IMR-90 (cell line): ENCODE results near the gene DPEP3. TPM values are rescaled to one million over a fixed set of nuclear protein-coding genes. Genes with fewer than 3 reads are reported as not detected.

Experiments
- ATAC-seq: fragments of 200-7000 bp; cut with Tn5 transposase; 2 replicates; pipeline ENCODE4 v1.9.1; 2020; ENCODE audit warnings: low read depth, mild to moderate bottlenecking, moderate library complexity
- BruUV-seq: library from RNA; stranded (reverse); fragments of 400-500 nt; replicated peaks from 2 replicates; lab custom pipeline; 2021; lab: Mats Ljungman, UMichigan
- CTCF ChIA-PET: fragments of 300-600 bp; formaldehyde crosslinking; extraction: SDS; loops from one replicate; lab custom pipeline; 2021; ENCODE audit warnings: antibody characterized with exemption; lab: Yijun Ruan, JAX
- POLR2A ChIA-PET: fragments of 300-600 bp; sonication (Branson Sonifier 250); formaldehyde crosslinking; loops from one replicate; lab custom pipeline; 2022; ENCODE audit warnings: antibody characterized with exemption; ENCODE audit not compliant: unreplicated experiment; lab: Charles Lee
- DNase-seq: peaks from one replicate; pipeline ENCODE4 v3.0.0; 2013
- H2AFZ ChIP-seq: replicated peaks from 2 replicates; pipeline ENCODE3; 2013; ENCODE audit warnings: low read length, mild to moderate bottlenecking; ENCODE audit not compliant: poor library complexity
- H2AK5ac ChIP-seq: 2 replicates; pipeline ENCODE4 v1.6.1; 2013; ENCODE audit warnings: low read depth, low read length, inconsistent platforms
- H2AK9ac ChIP-seq: replicated peaks from 2 replicates; pipeline ENCODE3; 2013; ENCODE audit warnings: mild to moderate bottlenecking, low read depth, low read length, moderate library complexity; ENCODE audit not compliant: poor library complexity
- H2BK120ac ChIP-seq: 2 replicates; pipeline ENCODE4 v1.6.1; 2013; ENCODE audit warnings: low read depth, low read length, inconsistent platforms
- H2BK15ac ChIP-seq: 3 replicates; pipeline ENCODE4 v1.6.1; 2013; ENCODE audit warnings: low read depth, low read length, inconsistent platforms
- H2BK20ac ChIP-seq: 2 replicates; pipeline ENCODE4 v1.6.1; 2013; ENCODE audit warnings: low read depth, mild to moderate bottlenecking, inconsistent platforms, low read length, moderate library complexity
- H2BK5ac ChIP-seq: 2 replicates; pipeline ENCODE4 v1.6.1; 2013; ENCODE audit warnings: mild to moderate bottlenecking, low read depth, low read length, inconsistent platforms; ENCODE audit not compliant: poor library complexity, severe bottlenecking
- H3K14ac ChIP-seq: replicated peaks from 2 replicates; pipeline ENCODE4 v1.6.1; 2013; ENCODE audit warnings: low read depth, low read length, inconsistent platforms
- H3K18ac ChIP-seq: 2 replicates; pipeline ENCODE4 v1.6.1; 2013; ENCODE audit warnings: low read depth, low read length, control low read depth
- H3K23ac ChIP-seq: 2 replicates; pipeline ENCODE4 v1.6.1; 2013; ENCODE audit warnings: low read depth, low read length, inconsistent platforms
- H3K27ac ChIP-seq: 2 replicates; pipeline ENCODE4 v1.5.1; 2013; ENCODE audit warnings: mild to moderate bottlenecking, control low read depth, low read length; ENCODE audit not compliant: insufficient read depth
- H3K27me3 ChIP-seq: 2 replicates; pipeline ENCODE4 v1.6.1; 2013; ENCODE audit warnings: low read length; ENCODE audit not compliant: control insufficient read depth, insufficient read depth
- H3K36me3 ChIP-seq: 2 replicates; pipeline ENCODE4 v1.6.1; 2013; ENCODE audit warnings: low read length, mixed read lengths; ENCODE audit not compliant: control insufficient read depth, insufficient read depth
- H3K4ac ChIP-seq: 2 replicates; pipeline ENCODE4 v1.6.1; 2013; ENCODE audit warnings: low read depth, low read length, inconsistent platforms
- H3K4me1 ChIP-seq: 2 replicates; pipeline ENCODE4 v1.6.1; 2013; ENCODE audit warnings: low read length, mixed read lengths; ENCODE audit not compliant: control insufficient read depth, insufficient read depth
- H3K4me2 ChIP-seq: 2 replicates; pipeline ENCODE4 v1.6.1; 2013; ENCODE audit warnings: low read depth, mild to moderate bottlenecking, control low read depth, low read length, moderate library complexity
- H3K4me3 ChIP-seq: 2 replicates; pipeline ENCODE4 v1.5.1; 2013; ENCODE audit warnings: low read depth, mild to moderate bottlenecking, control low read depth, low read length, moderate library complexity; ENCODE audit not compliant: insufficient read depth
- H3K56ac ChIP-seq: 2 replicates; pipeline ENCODE4 v1.6.1; 2013; ENCODE audit warnings: low read length, inconsistent platforms; ENCODE audit not compliant: insufficient read depth; ENCODE audit errors: extremely low read depth
- H3K79me1 ChIP-seq, 2 experiments: 2 replicates each; pipeline ENCODE4 v1.6.1; 2013; ENCODE audit warnings: low read length in 2 of 2, inconsistent platforms in 1 of 2, low read depth in 1 of 2
- H3K9ac ChIP-seq: 2 replicates; pipeline ENCODE4 v1.6.1; 2013; ENCODE audit warnings: low read depth, low read length, control low read depth
- H3K9me1 ChIP-seq: 2 replicates; pipeline ENCODE4 v1.6.1; 2013; ENCODE audit warnings: low read length, inconsistent platforms; ENCODE audit not compliant: insufficient read depth
- H3K9me3 ChIP-seq: 2 replicates; pipeline ENCODE4 v1.6.1; 2013; ENCODE audit warnings: low read length; ENCODE audit not compliant: control insufficient read depth, insufficient read depth
- H4K20me1 ChIP-seq: 2 replicates; pipeline ENCODE4 v1.6.1; 2013; ENCODE audit warnings: low read length, inconsistent platforms; ENCODE audit not compliant: insufficient read depth
- H4K5ac ChIP-seq: 2 replicates; pipeline ENCODE4 v1.6.1; 2013; ENCODE audit warnings: mild to moderate bottlenecking, low read depth, low read length, control low read depth
- H4K8ac ChIP-seq, 2 experiments: 2 replicates each; pipeline ENCODE4 v1.6.1; 2013; ENCODE audit warnings: low read depth in 2 of 2, low read length in 2 of 2, control low read depth in 1 of 2, inconsistent platforms in 1 of 2
- H4K91ac ChIP-seq: 2 replicates; pipeline ENCODE4 v1.6.1; 2013; ENCODE audit warnings: low read depth, low read length, inconsistent platforms; ENCODE audit not compliant: insufficient read depth
- BHLHE40 ChIP-seq: fragments of 150-350 bp; IDR thresholded peaks from 2 replicates; pipeline ENCODE4 v1.6.1; 2016; ENCODE audit warnings: mild to moderate bottlenecking, low read depth, low read length
- CEBPB ChIP-seq: IDR thresholded peaks from 2 replicates; pipeline ENCODE4 v1.6.1; 2012; ENCODE audit warnings: low read depth, low read length, improper control_type of control experiment
- CHD1 ChIP-seq: IDR thresholded peaks from 2 replicates; pipeline ENCODE4 v1.6.1; 2012; ENCODE audit warnings: low read depth, low read length, improper control_type of control experiment
- FOS ChIP-seq: fragments of 150-350 bp; IDR thresholded peaks from 2 replicates; pipeline ENCODE4 v1.6.1; 2016; ENCODE audit warnings: low read depth, low read length
- MAFK ChIP-seq: IDR thresholded peaks from 2 replicates; pipeline ENCODE4 v1.6.1; 2012; ENCODE audit warnings: low read depth, low read length, improper control_type of control experiment
- MAZ ChIP-seq: IDR thresholded peaks from 2 replicates; pipeline ENCODE4 v1.6.1; 2012; ENCODE audit warnings: low read depth, mild to moderate bottlenecking, low read length, improper control_type of control experiment, moderate library complexity, borderline replicate concordance
- MXI1 ChIP-seq: IDR thresholded peaks from 2 replicates; pipeline ENCODE4 v1.6.1; 2012; ENCODE audit warnings: low read depth, mild to moderate bottlenecking, low read length, moderate library complexity, borderline replicate concordance
- NFE2L2 ChIP-seq: fragments of 150-350 bp; IDR thresholded peaks from 2 replicates; pipeline ENCODE4 v1.6.1; 2016; ENCODE audit warnings: low read depth, mild to moderate bottlenecking, low read length
- POLR2A ChIP-seq: IDR thresholded peaks from 2 replicates; pipeline ENCODE4 v1.6.1; 2012; ENCODE audit warnings: mild to moderate bottlenecking, low read depth, low read length
- RAD21 ChIP-seq: IDR thresholded peaks from 2 replicates; pipeline ENCODE4 v1.6.1; 2012; ENCODE audit warnings: low read length, improper control_type of control experiment
- RCOR1 ChIP-seq: IDR thresholded peaks from 2 replicates; pipeline ENCODE4 v1.6.1; 2012; ENCODE audit warnings: mild to moderate bottlenecking, low read length, improper control_type of control experiment; ENCODE audit not compliant: insufficient replicate concordance
- RFX5 ChIP-seq: IDR thresholded peaks from 2 replicates; pipeline ENCODE4 v1.8.0; 2012; ENCODE audit warnings: low read depth, mild to moderate bottlenecking, low read length, moderate library complexity
- SMC3 ChIP-seq: fragments of 150-350 bp; IDR thresholded peaks from 2 replicates; pipeline ENCODE4 v1.6.1; 2016; ENCODE audit warnings: low read depth, mild to moderate bottlenecking, antibody characterized with exemption, low read length, moderate library complexity
- USF2 ChIP-seq: fragments of 150-350 bp; IDR thresholded peaks from 2 replicates; pipeline ENCODE4 v1.6.1; 2017; ENCODE audit warnings: mild to moderate bottlenecking, antibody characterized with exemption, low read length, low read depth
- WGBS, 2 experiments: methylation state at CpG; one replicate each; pipeline versions ENCODE4 v1.1.5 to v1.1.7; 2013; ENCODE audit warnings: missing lambda C conversion rate in 2 of 2; ENCODE audit not compliant: insufficient read length in 1 of 2; ENCODE audit errors: extremely low coverage in 2 of 2; 5-methylcytosine and 5-hydroxymethylcytosine counted together
- dilution Hi-C: fragments of 300-500 bp; cut with HindIII; formaldehyde crosslinking; loops from one replicate; pipeline ENCODE4 v1.14.3; 2018; ENCODE audit warnings: low sequenced_read_pairs; ENCODE audit not compliant: unreplicated experiment
- in situ Hi-C: fragments of 300-500 bp; cut with MboI; formaldehyde crosslinking; loops from 3 replicates; pipeline ENCODE4 v1.14.3; 2019; ENCODE audit warnings: low sequenced_read_pairs, inconsistent platforms, mixed read lengths
- intact Hi-C: fragments of 100-400 bp; cut with micrococcal nuclease; formaldehyde crosslinking; loops from 2 replicates; pipeline ENCODE4 v1.10.0; 2022
- polyA plus RNA-seq, 3 experiments: library from polyadenylated mRNA; depleted of rRNA; stranded (reverse); fragments of >200 nt; gene quantifications; 2 replicates each; pipeline ENCODE4 v1.2.3, GENCODE V29; 2012; ENCODE audit warnings: low replicate concordance in 1 of 3
- total RNA-seq: library from RNA; depleted of rRNA; stranded (reverse); fragments of >200 nt; gene quantifications from 2 replicates; pipeline ENCODE4 v1.2.3, GENCODE V29; 2012
- TF ChIP-seq, protein P1 (sequence below): fragments of 150-350 bp; IDR thresholded peaks from 2 replicates; pipeline ENCODE4 v1.6.1; 2016; ENCODE audit warnings: low read depth, mild to moderate bottlenecking, low read length, moderate library complexity, borderline replicate concordance
- TF ChIP-seq, protein P2 (sequence below): conservative IDR thresholded peaks from 2 replicates; pipeline ENCODE4 v1.5.1; 2012; ENCODE audit warnings: mild to moderate bottlenecking, low read depth, low read length, improper control_type of control experiment

Gene DPEP3
- total and polyA plus RNA-seq, 2 of the 4 experiments (the other 2 are of a cell fraction) = not detected

DNA sequence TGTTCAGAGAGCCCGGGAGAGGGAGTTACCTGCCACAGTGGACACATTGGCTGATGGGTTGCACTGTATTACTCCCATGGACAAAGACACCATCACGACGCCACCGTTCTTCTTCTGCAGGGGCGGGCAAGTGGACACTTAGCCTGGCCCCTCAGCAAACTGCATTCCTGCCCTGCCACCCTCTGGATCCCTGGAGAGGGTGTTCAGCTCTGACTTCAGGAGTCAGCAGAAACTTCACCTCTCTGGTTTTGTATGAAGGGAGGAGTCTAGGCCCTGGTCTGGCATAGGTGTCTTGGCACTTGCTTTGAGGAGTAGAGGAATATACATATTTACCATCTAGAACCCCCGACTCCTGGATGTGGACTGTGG lies 9.7 kb upstream of the DPEP3 start:
- ATAC-seq (no peak), DNase-seq (no peak)
- no peak overlapping the region for H3K14ac ChIP-seq
- no peak overlapping the region for H3K27ac ChIP-seq
- H2AFZ ChIP-seq = no peak overlapping the region
- no peak overlapping the region for H3K4me2 ChIP-seq
- no TSS peak for BruUV-seq
- H3K79me1 ChIP-seq = no peaks in the 10 kb centered on the region
- H2AK5ac ChIP-seq = no peak overlapping the region
- no peak overlapping the region for H2AK9ac ChIP-seq
- 80% methylated on average over 1 of the region's 6 CpGs; no CpG with 5 or more reads in 1 of the 2 experiments for WGBS, 2 experiments
- in situ Hi-C loops (no loop called here), dilution Hi-C loops (no loop called here), intact Hi-C loops (no loop called here)
- H3K23ac ChIP-seq = no peak overlapping the region
- no peak overlapping the region for H2BK20ac ChIP-seq
- no peak overlapping the region for H3K18ac ChIP-seq
- no peak overlapping the region for H3K4ac ChIP-seq
- H2BK15ac ChIP-seq = no peak overlapping the region
- TF ChIP-seq MAFK (no peak), BHLHE40 (no peak), POLR2A (no peak), RFX5 (no peak), NFE2L2 (no peak), USF2 (no peak), RCOR1 (no peak), SMC3 (no peak), CEBPB (no peak), RAD21 (no peak), MAZ (no peak), FOS (no peak), CHD1 (no peak), MXI1 (no peak)
- TF ChIP-seq, protein P1, sequence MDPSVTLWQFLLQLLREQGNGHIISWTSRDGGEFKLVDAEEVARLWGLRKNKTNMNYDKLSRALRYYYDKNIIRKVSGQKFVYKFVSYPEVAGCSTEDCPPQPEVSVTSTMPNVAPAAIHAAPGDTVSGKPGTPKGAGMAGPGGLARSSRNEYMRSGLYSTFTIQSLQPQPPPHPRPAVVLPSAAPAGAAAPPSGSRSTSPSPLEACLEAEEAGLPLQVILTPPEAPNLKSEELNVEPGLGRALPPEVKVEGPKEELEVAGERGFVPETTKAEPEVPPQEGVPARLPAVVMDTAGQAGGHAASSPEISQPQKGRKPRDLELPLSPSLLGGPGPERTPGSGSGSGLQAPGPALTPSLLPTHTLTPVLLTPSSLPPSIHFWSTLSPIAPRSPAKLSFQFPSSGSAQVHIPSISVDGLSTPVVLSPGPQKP = no peak
- TF ChIP-seq, protein P2, sequence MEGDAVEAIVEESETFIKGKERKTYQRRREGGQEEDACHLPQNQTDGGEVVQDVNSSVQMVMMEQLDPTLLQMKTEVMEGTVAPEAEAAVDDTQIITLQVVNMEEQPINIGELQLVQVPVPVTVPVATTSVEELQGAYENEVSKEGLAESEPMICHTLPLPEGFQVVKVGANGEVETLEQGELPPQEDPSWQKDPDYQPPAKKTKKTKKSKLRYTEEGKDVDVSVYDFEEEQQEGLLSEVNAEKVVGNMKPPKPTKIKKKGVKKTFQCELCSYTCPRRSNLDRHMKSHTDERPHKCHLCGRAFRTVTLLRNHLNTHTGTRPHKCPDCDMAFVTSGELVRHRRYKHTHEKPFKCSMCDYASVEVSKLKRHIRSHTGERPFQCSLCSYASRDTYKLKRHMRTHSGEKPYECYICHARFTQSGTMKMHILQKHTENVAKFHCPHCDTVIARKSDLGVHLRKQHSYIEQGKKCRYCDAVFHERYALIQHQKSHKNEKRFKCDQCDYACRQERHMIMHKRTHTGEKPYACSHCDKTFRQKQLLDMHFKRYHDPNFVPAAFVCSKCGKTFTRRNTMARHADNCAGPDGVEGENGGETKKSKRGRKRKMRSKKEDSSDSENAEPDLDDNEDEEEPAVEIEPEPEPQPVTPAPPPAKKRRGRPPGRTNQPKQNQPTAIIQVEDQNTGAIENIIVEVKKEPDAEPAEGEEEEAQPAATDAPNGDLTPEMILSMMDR = no peak
- H3K36me3 ChIP-seq = no peaks in the 10 kb centered on the region
- no peaks in the 10 kb centered on the region for H3K9me3 ChIP-seq
- ChIA-PET CTCF (interaction anchor here (1.7 kb wide), 1 partner anchor 23 kb away, joined by 3 read pairs; no protein-coding TSS in a partner anchor), POLR2A (no interaction called here)
- H4K91ac ChIP-seq = no peak overlapping the region
- H4K20me1 ChIP-seq = no peaks in the 10 kb centered on the region; the same call in 1 of the 2 replicates
- peaks cover 5% of the 10 kb centered on the region; the same call in 1 of the 2 replicates for H3K27me3 ChIP-seq
- no peaks in the 10 kb centered on the region; the same call in 1 of the 2 replicates for H3K9me1 ChIP-seq
- H4K8ac ChIP-seq = no peak overlapping the region
- peaks cover 4% of the 10 kb centered on the region; the same call in 1 of the 2 replicates for H3K4me1 ChIP-seq
- no peak overlapping the region for H4K5ac ChIP-seq
- H2BK5ac ChIP-seq = no peak overlapping the region
- H3K56ac ChIP-seq = no peak overlapping the region
- no peak overlapping the region for H3K4me3 ChIP-seq
- no peak overlapping the region for H3K9ac ChIP-seq
- H2BK120ac ChIP-seq = no peak overlapping the region
